ENCODE measurements around the gene C9orf50. TPM values are rescaled to one million over a fixed set of nuclear protein-coding genes. Genes with fewer than 3 reads are reported as not detected.

Gene C9orf50
- total RNA-seq, 4 donors from 2014 or later = not detected

DNA sequence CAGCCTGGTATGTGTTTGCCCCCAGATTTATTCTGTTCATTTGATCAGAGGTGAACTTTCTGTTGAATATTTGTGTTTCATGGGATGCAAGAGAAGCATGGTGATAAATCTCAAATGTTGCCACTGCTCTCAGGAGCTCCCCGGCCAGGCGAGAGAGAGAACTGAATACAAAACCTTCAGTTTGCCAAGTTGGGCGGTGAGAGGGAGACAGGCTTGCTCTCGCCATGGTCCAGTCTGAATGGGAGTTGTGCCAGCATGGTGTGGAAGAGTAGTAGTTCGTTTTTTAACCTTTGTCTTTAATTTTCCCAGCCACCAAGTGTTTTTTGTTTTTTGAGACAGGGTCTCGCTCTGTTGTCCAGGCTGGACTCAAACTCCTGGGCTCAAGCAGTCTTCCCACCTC is 7.8 kb upstream of the C9orf50 start:
- TF ChIP-seq, protein P1, sequence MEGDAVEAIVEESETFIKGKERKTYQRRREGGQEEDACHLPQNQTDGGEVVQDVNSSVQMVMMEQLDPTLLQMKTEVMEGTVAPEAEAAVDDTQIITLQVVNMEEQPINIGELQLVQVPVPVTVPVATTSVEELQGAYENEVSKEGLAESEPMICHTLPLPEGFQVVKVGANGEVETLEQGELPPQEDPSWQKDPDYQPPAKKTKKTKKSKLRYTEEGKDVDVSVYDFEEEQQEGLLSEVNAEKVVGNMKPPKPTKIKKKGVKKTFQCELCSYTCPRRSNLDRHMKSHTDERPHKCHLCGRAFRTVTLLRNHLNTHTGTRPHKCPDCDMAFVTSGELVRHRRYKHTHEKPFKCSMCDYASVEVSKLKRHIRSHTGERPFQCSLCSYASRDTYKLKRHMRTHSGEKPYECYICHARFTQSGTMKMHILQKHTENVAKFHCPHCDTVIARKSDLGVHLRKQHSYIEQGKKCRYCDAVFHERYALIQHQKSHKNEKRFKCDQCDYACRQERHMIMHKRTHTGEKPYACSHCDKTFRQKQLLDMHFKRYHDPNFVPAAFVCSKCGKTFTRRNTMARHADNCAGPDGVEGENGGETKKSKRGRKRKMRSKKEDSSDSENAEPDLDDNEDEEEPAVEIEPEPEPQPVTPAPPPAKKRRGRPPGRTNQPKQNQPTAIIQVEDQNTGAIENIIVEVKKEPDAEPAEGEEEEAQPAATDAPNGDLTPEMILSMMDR (IDR thresholded peaks at IDR 0.05; ENCODE audit: low read depth) = no peak

DNA sequence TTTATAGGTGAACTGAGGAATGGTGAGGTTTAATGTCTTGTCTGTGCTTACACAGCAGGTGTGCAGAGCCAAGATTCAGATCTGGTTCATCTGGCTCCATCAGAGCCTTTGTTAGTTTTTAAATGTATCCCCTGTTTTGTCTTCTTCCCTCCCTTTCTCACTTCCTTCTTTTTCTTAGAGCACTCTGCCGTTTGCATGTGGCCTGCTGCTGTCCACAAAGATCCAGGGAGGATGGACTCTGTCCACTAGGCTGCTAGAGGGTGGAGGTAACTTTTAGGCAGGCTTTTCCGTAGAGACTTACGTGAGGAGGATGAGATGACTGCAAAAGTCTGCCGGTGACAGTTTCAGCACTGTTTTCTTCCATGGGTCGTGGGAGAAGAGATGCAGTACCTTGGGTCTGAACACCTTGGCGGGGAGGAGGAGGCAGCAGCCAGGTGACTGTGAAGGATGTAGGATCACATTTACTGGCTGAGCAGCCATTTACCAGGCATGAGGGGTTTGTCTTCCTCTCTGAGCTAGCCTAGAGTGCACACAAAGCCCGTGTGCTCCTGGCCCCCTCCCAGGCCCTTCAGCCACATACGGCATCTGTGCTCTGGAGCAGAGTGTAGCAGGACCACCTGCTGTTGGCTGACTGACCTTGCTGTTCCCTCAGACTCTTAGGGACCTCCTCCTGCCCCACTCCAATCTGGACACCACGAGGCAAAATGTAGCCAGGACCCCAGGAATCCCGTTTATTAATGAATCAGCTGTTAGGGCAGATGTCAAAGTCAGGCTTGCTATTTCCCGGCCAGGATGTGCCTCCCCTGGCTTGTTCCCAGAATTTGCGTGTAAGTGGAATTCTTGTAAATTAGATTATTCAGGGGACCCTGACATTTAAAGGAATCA is 6.9 kb upstream of the C9orf50 start:
- TF ChIP-seq, protein P1 (IDR thresholded peaks at IDR 0.05; ENCODE audit: low read depth) = no peak

DNA sequence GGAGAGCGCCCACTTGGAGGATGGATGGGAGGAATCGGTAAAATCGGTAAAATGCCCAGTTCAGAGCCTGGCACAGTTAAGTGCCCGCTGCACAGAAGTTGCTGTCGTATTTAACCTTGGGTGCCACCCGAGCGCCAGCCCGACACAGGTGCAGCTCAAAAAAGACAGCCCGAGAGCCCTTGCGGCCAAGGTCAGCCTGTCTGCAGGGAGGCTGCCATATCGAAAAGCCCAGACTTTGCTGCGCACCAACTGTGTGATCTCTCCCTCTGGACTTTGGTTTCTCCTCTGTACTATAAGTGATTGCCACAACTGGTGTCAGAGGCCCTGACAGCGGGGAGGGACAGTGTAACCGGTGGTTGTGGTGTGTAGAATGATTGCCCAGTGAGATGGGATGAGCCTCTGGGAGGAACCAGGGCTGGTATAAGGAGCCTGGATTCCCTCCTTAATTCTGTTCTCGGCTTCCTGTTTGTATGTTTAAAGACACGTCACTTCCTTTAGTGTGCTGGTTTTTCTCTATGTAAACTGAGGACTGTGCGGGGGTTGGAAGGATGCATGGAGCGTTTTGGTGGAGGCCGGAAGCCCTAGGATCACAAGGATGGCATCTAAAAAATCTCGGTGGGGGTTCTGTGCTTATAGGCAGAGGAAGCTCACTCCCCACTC is 5.9 kb upstream of the C9orf50 start:
- TF ChIP-seq, protein P1 (IDR thresholded peaks at IDR 0.05; ENCODE audit: low read depth) = no peak

DNA sequence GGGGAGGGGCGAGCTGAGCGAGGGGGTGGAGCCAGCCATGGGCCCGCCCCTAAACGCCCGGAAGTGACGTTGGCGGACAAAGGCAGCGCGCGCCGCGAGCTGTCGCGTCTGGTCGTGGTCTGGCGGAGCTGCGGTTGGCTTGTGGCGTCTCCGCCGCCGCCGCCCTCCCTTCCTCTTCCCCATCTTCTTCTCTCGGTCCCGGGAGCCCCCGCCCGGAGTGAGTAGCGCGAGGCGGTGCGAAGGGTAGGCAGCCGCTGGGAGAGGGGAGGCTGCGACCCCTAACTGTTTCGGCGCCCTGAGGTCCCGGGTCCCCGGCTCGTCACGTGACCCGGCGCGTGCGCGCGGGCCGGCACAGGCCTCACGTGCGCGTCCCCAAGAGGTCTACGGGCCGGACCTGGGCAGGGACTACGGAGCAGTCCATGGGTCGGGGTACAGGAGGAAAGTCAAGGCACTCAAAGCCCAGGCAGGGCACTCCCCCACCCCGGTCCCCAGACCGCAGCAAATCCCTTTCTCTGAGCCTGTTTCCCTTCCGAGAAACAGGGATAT is 5.3 kb upstream of the C9orf50 start, which contains the start of gene NTMT1:
TSS of gene NTMT1 (plus strand) at position 85 of the 546 bp plus-strand sequence. CDS start 6,541 bp downstream, outside the sequence.
- TF ChIP-seq, protein P1 (IDR thresholded peaks at IDR 0.05; ENCODE audit: low read depth) = no peak

DNA sequence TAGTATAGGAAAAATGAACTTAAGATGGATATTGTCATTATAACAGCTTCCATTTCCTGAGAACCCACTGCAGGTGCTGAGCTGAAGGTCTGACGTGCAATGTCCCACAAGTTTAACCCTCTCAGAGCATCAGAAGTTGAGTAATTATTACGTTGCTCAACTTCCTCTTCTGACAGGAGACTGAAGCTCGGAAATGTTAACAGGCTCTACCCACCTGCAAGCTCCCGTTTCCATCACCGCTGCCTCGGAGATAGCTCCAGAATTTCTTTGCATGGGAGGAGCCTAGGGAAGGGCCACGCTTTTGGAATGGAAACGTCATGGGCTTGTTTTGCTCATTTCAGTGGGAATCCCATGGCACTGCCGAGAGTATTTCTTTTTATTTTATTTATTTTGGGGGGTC is 4.0 kb upstream of the C9orf50 start:
- TF ChIP-seq, protein P1 (IDR thresholded peaks at IDR 0.05; ENCODE audit: low read depth) = no peak

DNA sequence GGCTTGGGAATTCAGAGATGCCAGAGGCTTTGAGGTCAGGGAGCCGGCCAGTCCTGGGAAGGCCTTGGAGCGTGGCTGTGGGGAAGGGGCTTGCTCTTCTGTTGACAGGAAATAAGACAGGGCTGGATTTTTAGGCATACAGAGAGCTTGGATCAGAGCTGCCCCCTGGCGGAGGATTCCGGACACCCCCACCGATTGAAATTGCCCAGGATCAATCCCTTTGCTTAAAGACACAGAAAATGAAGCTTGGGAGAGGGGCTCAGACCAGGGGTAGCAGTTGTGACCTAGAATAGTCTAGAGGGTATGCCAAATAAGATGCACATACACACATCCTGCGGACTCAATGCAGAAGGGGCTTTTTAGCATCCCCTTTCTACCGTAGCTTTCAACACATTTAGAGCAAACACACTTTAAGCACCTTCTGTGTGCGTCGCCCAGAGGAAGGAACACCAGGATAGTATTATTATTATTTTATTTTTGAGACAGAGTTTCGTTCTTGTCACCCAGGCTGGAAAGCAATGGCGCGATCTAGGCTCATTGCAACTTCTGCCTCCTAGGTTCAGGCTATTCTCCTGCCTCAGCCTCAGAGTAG is 3.4 kb upstream of the C9orf50 start:
- TF ChIP-seq, protein P1 (IDR thresholded peaks at IDR 0.05; ENCODE audit: low read depth) = no peak

DNA sequence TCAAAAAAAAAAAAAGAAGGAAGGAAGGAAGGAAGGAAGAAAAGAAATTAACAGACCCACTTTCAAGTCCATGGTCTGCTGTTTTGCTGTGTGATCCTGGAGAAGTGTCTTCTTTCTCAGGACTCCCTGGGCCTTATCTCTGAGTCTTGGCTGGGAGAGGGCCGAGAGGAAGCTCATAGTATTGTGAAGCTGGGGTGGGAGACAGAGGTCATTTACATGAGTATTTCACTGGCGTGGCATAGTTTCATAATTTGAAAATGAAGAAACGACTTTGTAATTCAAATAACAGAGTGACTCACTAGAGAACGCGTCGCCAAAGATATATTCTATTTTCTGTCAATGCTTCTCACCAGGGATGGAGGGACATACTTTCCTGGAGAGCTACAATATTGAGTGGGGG is 2.4 kb upstream of the C9orf50 start:
- TF ChIP-seq, protein P1 (IDR thresholded peaks at IDR 0.05; ENCODE audit: low read depth) = no peak

Measured in subcutaneous adipose tissue (tissue), 4 donors.